ENCODE measurements around the gene VPS16. TPM values are rescaled to one million over a fixed set of nuclear protein-coding genes. Genes with fewer than 3 reads are reported as not detected.

Gene VPS16
- polyA plus RNA-seq, 1 donor from 2014 or later: 117 TPM

DNA sequence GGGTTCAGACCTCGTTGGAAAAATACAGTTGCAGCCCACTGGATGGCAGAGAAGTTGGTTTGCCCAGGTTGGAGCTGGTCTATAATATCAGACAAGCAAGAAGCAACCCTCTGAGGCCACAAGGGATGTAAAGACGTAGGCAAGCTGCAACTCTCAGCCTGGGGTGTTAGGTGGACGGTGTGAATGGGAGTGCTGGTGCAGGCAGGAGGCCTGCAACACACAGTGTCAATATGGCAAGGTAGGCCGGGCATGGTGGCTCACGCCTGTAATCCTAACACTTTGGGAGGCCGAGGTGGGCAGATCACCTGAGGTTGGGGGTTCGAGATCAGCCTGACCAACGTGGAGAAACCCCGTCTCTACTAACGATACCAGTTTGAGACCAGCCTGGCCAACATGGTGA is 10.5 kb downstream of the VPS16 start:
- Histone ChIP-seq H3K4me3 (ENCODE audit: low read length) (no peak overlapping the region), H3K9ac (ENCODE audit: low read length) (no peak overlapping the region), H3K9me3 (ENCODE audit: low read length) (no peaks in the 10 kb centered on the region), H2AFZ (ENCODE audit: low read depth, low read length) (no peak overlapping the region), H3K27ac (ENCODE audit: low read length) (no peak overlapping the region), H3K4me2 (ENCODE audit: low read length) (no peak overlapping the region), H4K20me1 (ENCODE audit: insufficient read depth) (no peaks in the 10 kb centered on the region), H3K27me3 (ENCODE audit: insufficient read depth, low read depth, low read length) (no peaks in the 10 kb centered on the region), H3K79me2 (replicated peaks; ENCODE audit: insufficient read depth, low read length) (no peaks in the 10 kb centered on the region), H3F3A (ENCODE audit: insufficient read depth, low read length, poor library complexity, severe bottlenecking) (no peaks in the 10 kb centered on the region), H3K36me3 (ENCODE audit: insufficient read depth, low read length) (no peaks in the 10 kb centered on the region), H3K9me2 (ENCODE audit: insufficient read depth, low read length) (no peaks in the 10 kb centered on the region)
- TF ChIP-seq RAD21 (conservative IDR thresholded peaks at IDR 0.05) (no peak), TAF1 (IDR thresholded peaks at IDR 0.05; ENCODE audit: low read depth) (no peak), CTCF (IDR thresholded peaks at IDR 0.05; ENCODE audit: poor library complexity, severe bottlenecking) (no peak)

DNA sequence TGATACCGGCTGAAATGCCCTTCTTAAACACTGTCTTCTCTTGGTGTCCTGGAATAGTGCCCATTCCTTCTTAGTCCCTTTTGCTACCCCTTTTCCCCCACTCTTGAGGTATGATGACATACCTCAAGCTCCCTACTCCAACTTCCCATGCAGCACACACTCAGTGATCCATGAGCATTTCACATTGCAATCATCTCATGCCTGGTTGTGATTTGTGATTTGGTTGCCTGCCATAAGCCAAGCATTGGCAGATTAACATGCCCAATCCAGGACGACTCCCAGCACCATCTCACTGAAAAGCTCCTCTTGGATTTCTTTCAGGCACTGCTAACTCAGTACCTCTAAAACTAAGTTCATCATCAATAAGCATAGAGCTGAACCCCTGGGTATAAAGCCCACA is 18.0 kb downstream of the VPS16 start:
- Histone ChIP-seq H3K27ac (ENCODE audit: low read length) (no peak overlapping the region), H3K4me3 (ENCODE audit: low read length) (no peak overlapping the region), H3K9me3 (ENCODE audit: low read length) (no peaks in the 10 kb centered on the region), H4K20me1 (ENCODE audit: insufficient read depth) (no peaks in the 10 kb centered on the region), H3K27me3 (ENCODE audit: insufficient read depth, low read depth, low read length) (no peaks in the 10 kb centered on the region), H3F3A (ENCODE audit: insufficient read depth, low read length, poor library complexity, severe bottlenecking) (no peaks in the 10 kb centered on the region), H3K9me2 (ENCODE audit: insufficient read depth, low read length) (no peaks in the 10 kb centered on the region), H2AFZ (ENCODE audit: low read depth, low read length) (no peak overlapping the region), H3K36me3 (ENCODE audit: insufficient read depth, low read length) (no peaks in the 10 kb centered on the region), H3K4me2 (ENCODE audit: low read length) (no peak overlapping the region), H3K79me2 (replicated peaks; ENCODE audit: insufficient read depth, low read length) (no peaks in the 10 kb centered on the region), H3K9ac (ENCODE audit: low read length) (no peak overlapping the region)
- TF ChIP-seq CTCF (IDR thresholded peaks at IDR 0.05; ENCODE audit: poor library complexity, severe bottlenecking) (no peak), EP300 (conservative IDR thresholded peaks at IDR 0.05; ENCODE audit: poor library complexity, severe bottlenecking) (no peak), SMC3 (conservative IDR thresholded peaks at IDR 0.05; ENCODE audit: poor library complexity) (no peak), MXI1 (conservative IDR thresholded peaks at IDR 0.05; ENCODE audit: poor library complexity, severe bottlenecking) (no peak), TAF1 (IDR thresholded peaks at IDR 0.05; ENCODE audit: low read depth) (no peak), RAD21 (conservative IDR thresholded peaks at IDR 0.05) (no peak), POLR2AphosphoS5 (IDR thresholded peaks at IDR 0.05) (no peak), EZH2 (IDR thresholded peaks at IDR 0.05; ENCODE audit: borderline replicate concordance, insufficient read depth, low read length, poor library complexity, severe bottlenecking) (no peak)
- TF ChIP-seq, protein P1, sequence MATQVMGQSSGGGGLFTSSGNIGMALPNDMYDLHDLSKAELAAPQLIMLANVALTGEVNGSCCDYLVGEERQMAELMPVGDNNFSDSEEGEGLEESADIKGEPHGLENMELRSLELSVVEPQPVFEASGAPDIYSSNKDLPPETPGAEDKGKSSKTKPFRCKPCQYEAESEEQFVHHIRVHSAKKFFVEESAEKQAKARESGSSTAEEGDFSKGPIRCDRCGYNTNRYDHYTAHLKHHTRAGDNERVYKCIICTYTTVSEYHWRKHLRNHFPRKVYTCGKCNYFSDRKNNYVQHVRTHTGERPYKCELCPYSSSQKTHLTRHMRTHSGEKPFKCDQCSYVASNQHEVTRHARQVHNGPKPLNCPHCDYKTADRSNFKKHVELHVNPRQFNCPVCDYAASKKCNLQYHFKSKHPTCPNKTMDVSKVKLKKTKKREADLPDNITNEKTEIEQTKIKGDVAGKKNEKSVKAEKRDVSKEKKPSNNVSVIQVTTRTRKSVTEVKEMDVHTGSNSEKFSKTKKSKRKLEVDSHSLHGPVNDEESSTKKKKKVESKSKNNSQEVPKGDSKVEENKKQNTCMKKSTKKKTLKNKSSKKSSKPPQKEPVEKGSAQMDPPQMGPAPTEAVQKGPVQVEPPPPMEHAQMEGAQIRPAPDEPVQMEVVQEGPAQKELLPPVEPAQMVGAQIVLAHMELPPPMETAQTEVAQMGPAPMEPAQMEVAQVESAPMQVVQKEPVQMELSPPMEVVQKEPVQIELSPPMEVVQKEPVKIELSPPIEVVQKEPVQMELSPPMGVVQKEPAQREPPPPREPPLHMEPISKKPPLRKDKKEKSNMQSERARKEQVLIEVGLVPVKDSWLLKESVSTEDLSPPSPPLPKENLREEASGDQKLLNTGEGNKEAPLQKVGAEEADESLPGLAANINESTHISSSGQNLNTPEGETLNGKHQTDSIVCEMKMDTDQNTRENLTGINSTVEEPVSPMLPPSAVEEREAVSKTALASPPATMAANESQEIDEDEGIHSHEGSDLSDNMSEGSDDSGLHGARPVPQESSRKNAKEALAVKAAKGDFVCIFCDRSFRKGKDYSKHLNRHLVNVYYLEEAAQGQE (IDR thresholded peaks at IDR 0.05; ENCODE audit: borderline replicate concordance): no peak

All from neural cell (in vitro differentiated cells).